SHP77 (cell line): ENCODE data around the gene ADSL.

Experiments
- DNase-seq, 2 experiments: peaks; one replicate each; lab custom pipeline; 2025; lab: John Stamatoyannopoulos, UW

The ADSL gene

GRCh38 chr22:40418366-40419201 lies 72.3 kb downstream of the ADSL start:
- peak; percentile 85 to 92 for DNase-seq

GRCh38 chr22:40419718-40420117 lies 73.4 kb downstream of the ADSL start:
- DNase-seq: no peak

DNA sequence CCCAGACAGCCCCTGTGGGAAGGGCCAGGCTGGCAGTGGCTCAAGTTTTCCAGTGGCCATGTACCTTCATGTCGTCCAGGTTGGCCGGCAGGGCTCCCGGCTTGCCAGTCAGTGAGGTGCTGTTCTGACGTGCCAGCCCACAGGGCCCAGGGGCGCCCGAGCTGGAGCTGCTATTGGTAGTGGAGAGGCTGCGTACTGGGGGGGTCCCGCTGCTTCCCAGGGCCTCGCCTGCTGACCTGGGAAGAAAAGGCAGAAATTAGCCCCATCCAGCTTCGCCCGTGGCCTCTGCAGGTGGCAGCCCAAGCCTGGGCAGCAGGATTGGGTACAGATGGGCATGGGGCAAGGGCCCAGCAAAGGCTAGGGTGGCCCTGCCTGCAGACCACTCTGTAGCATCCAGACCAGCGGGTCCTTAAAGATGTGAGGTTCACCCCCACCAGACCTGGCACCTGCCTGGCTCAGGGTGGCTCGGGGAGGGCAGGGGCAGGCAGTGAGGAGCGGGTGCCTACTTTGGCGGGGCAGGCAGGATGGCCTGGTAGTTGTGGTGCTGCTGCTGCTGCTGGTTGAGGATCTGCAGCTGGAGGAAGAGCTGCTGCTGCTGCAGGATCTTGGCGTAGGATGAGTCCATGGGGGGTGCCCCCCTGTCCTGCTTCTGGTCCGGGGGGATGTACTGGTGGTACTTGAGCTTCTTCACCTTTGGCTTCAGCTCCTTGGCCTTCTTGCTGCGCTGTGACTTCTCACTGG lies 74.2 kb downstream of the ADSL start:
- no peak for DNase-seq

DNA sequence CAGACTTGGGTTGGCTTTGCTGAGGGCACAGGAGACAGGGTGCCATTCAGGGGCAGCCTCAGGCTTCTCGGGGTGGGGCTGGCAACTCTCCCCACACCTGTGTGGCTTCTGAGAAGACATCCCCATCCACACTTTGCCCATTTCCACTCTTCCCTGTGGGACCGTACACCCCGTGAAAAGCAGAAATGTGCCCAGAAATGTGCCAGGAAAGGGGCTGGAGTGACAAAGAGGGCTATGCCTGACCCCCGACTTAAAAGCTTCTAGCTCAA lies 74.7 kb downstream of the ADSL start:
- DNase-seq: no peak

DNA sequence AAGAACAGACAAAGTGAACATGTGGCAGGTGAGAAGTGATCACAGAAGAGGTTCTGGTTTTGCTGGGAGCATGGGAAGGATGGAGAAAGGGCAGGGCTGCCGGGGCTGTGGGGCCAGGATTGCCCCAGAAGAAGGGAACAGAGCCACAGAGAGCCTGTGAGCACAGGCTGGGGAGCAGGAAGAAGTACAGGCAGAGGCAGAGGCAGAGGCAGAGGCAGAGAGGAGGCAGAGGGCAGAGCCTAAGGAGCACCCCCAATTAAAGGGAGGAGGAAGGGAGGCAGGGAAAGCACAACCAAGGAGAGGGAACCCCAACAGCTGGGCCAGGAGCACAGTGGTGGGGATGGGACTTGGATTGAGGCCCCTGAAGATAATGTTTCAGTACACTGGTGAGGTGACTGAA lies 75.6 kb downstream of the ADSL start:
- no peak for DNase-seq

- DNase-seq: no peak
These were observed 76.4 kb downstream of the ADSL start for GRCh38 chr22:40422558-40423309.

- DNase-seq: no peak
These were observed 77.0 kb downstream of the ADSL start for GRCh38 chr22:40423310-40423688.

- no peak for DNase-seq
These were observed 77.8 kb downstream of the ADSL start for GRCh38 chr22:40423882-40424640.

GRCh38 chr22:40425082-40425481 lies 78.8 kb downstream of the ADSL start:
- no peak for DNase-seq

DNA sequence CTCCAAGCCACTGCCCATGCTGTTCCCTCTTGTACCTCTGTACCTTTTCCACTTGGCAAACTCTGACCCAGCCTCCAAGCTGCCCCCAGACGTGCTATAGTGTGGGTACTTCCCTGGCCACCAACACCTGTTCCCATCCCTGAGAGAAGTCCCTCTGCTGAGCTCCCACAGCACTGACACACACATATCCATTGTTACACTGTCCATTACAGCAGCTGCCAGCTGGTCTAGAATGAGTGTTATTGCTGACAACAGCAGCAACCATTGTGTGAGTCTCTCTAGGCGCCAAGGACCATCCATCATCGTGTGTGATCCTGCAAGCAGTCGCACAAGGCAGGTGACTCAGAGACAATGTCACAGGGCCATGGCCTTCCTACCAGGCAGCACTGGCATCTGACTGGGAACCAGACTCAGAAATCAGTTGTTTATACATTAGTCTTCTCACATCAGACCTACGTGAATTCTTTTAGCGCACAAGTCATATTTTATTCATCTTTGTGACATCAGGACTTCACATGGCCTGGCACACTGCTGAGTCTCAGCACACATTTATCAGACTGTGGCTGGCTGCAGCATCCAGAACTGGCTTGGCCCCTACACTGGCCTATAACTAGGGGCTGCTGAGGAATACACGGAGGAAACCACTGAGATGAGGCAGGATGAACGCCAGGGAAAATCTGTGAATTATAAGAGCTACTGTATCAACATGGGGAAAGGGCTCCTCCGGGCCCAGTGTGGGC lies 80.5 kb downstream of the ADSL start:
- peak; percentile 86 to 94 for DNase-seq

DNA sequence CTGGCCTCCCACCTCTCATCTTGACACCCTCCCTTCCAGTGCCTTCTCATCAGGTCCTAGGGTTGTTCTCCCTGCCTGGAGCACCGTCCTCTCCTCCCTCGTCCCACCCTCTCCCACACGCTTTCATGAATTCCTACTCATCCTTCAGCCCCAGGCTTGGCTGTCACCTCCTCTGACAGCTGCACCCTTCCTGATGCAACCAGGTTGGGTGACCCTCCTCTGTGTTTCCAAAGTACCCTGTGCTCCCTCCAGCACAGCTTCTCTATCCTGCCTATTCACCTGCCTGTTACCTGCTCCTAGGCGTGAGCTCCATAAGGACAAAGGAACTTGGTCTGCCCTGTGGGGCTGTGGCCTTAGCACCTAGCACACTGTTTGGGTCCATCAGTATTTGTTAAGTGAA lies 82.5 kb downstream of the ADSL start:
- no peak for DNase-seq

DNA sequence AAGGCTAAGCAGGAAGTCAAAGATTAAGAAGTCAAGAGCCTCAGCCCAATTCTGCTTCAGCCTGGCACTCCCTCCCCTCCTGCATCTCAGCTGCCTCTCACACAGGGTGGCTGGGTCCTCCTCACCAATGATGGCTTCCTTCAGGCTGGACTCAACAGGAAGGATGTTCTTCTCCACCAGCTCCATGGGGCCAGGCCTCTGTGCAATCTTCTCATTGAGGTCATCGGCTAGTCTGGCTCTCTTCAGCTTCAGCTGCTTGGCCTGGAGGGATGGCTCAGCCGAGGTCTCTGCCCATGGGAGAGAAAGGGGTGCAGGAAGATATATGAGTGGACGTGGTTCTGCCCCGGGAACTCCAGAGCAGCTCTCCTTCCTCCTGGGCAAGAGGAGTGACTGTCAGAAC lies 83.2 kb downstream of the ADSL start:
- DNase-seq: no peak

- no peak for DNase-seq
These were observed 84.7 kb downstream of the ADSL start for GRCh38 chr22:40430991-40431390.

GRCh38 chr22:40432157-40432556 lies 85.9 kb downstream of the ADSL start:
- no peak for DNase-seq

DNA sequence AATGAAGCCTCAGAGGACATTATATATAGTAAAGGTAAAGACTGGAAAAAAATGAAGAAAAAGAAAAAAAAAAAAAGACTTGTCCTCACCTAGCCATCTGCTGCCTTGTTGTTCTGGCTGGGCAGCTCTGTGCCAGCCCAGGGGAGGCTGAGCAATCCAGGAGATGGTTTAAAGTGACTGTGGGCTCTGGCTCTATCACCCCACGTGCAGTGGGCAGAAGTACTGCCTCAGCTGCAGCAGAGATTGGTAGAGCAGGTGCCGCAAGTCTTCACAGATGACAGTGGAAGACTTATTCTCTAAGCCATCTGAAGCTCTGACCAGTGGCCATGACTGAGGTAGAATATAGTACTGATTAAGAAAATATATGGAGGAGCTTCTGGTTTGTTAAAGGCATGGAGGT lies 86.3 kb downstream of the ADSL start:
- DNase-seq: no peak

DNA sequence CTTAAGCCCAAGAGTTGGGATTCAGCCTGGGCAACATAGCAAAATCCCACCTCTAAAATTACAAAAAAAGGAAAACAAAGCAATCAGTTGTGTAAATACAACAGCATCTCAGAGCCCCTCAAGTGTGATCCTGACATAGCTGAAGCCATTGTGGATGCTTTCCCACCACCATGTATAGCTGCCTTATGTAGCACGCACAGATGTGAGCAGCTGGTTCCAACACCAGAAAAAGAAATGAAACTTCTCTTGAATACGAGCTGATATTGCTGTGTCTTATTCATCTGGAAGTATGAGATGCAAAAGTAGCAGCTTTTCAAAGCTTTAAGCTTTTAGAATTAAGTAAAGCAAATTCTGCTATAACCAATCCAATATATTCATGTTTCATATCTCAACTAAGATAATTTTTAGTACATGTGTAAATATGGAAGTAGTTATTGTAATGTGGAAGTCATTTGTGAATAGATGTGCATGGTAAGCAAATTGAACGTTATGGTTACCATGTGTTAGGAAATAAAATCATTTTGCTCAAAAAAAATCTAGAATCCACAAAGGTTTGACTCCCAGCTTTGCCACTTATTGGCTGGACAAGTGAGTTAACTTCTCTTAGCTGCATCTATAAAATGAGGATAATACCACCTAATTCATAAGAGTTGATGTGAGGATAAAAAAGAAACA lies 87.3 kb downstream of the ADSL start:
- no peak for DNase-seq

DNA sequence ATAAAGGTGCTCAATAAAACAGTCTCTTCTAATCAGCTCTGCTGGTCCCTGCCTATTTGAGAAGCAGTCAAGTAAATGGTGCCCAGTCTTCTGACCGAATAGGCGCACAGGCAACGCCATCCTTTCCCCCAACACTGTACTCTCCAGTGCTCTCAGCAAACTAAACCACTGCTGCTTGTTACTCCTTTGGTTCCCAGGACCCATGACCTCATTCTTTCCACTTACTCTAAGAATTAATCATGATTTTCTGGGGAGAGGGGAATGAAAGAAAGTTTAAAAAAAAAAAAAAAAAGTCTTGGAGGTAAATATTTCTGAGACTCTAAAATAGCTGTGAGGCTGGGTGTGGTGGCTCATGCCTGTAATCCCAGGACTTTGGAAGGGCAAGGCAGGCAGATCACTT lies 87.8 kb downstream of the ADSL start:
- DNase-seq: no peak

GRCh38 chr22:40434745-40435144 lies 88.4 kb downstream of the ADSL start:
- no peak for DNase-seq

DNA sequence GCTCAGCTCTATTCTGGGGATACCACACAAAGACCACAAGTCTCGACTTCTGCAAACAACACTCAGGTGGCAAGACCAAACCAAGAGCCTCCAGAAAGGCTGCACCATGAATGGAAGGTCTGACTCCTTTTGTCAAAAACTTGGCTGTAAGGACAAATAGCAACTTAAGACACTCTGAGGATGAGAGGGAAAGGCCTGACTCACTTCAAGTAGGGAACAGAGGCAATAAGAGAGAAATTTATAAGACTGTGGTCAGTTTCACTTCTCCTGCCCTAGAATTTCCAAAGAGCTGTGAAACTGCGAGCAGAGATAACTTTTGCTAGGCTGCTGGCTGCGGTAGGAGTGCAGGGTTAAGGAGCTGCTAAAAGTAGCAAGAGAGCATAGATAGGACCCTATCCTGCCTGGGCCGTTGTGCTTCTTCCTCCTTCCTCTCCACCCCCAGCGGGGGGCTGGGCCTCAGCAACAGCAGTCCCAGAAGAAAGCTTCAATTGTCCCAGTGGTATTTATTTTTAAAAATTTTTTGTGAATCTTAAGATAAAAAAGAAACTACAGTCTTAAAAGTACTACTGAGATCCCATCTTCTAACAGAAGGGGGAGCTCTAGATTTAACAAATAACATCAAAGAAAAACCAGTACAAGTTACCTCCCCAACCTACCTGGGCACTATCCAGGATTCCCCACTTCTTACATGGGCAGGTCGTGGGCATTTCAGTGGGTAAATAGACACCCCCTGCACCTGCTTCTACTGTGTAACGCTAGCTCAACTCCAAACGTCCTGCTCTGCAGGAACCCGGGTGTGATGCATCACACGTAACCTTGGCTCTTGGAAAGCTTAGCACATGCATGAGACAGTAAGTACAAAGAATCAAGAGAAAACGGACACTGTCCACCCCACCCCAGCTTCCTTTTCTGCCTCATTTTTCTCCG lies 90.5 kb downstream of the ADSL start:
- peak; percentile 17 to 23 for DNase-seq
